HG02798 (cell line): ENCODE measurements around the gene C3orf20.
"Not testable (repeated sequence)": the region's sequence is repeated elsewhere in the genome, so short reads cannot be mapped to it uniquely, and the experiment has no call there.

Experiments
- ATAC-seq: cut with Tn5 transposase; IDR thresholded peaks from one replicate; pipeline ENCODE4 v1.9.1; 2021; ENCODE audit warnings: mild to moderate bottlenecking; ENCODE audit not compliant: unreplicated experiment, poor library complexity

Gene C3orf20

DNA sequence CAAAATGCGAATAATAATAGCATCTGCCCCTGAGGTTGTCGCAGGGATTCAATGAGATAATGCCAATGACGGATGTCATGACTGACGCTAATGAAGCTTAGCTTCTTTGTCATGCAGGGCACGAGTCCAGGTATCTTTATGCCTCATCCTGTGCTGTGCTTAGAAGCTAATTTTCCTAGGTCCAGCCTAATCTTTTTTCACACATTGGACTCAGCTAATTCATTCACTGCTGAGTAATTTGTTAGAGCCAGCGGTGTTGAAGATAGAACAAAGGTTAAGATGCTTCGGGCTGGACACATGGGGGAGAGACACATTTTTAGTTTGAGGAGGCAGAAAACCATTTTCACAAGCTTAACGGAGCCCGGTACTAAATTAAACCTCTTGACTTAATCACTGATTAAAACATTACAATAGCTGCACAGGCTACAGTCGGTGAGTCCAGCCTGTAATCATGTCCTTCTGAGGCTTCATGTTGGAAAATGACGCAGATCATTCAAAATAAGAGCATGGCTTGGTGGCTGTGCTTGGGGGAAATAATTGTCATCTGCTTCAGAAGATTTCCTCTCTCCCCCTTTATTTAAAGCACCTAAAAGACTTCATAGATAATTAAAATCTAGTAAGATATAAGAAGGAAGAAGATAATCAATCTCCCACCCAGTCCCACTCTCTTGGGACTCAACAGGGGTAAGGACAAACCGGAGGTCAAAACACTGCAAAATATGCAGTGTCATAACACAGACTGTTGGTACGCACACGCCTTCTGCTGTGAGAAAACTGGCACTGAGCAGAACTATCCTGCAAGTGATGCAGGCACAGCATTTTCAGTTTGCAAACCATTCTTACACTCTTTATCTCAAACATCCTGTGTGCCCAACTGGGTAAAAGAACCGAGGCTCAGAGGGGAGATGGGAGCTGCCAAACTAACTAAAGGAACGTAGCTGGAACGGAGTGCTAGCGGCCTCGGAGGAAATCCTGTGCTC lies 26.7 kb upstream of the C3orf20 start:
- ATAC-seq: no peak

- no peak for ATAC-seq
These were observed 25.5 kb upstream of the C3orf20 start for GRCh38 chr3:14649466-14649865.

GRCh38 chr3:14650193-14650592 lies 24.7 kb upstream of the C3orf20 start:
- no peak for ATAC-seq

GRCh38 chr3:14651440-14652251 lies 23.3 kb upstream of the C3orf20 start, which contains the start of gene CCDC174:
CCDC174 (plus strand) TSS chr3:14651762; CDS start chr3:14651837, 75 bp downstream.
- ATAC-seq: peak; percentile 99

- ATAC-seq: not testable (repeated sequence)
These were observed 22.5 kb upstream of the C3orf20 start for GRCh38 chr3:14652360-14652907.

DNA sequence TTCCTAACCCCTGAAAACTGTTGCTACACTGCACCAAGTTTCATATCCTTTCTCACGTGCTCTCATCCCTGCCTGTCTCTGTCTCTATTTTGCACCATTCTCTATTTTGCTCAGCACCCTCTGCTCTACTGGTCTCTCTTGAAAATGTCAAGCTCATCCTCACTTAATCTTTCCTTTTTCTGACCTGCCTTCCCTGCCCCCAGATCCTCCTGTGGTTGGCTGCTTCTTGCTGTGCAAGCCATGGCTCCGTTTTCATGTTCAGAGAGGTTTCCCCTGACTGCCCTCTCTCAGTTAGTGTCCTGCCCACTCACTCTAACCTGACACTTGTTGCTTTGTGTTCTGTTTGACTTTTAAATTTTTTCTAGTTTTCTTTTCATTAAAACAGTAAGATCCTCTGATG lies 17.4 kb upstream of the C3orf20 start:
- ATAC-seq: no peak

GRCh38 chr3:14658978-14659377 lies 16.0 kb upstream of the C3orf20 start:
- ATAC-seq: no peak

GRCh38 chr3:14660942-14661341 lies 14.0 kb upstream of the C3orf20 start:
- no peak for ATAC-seq

DNA sequence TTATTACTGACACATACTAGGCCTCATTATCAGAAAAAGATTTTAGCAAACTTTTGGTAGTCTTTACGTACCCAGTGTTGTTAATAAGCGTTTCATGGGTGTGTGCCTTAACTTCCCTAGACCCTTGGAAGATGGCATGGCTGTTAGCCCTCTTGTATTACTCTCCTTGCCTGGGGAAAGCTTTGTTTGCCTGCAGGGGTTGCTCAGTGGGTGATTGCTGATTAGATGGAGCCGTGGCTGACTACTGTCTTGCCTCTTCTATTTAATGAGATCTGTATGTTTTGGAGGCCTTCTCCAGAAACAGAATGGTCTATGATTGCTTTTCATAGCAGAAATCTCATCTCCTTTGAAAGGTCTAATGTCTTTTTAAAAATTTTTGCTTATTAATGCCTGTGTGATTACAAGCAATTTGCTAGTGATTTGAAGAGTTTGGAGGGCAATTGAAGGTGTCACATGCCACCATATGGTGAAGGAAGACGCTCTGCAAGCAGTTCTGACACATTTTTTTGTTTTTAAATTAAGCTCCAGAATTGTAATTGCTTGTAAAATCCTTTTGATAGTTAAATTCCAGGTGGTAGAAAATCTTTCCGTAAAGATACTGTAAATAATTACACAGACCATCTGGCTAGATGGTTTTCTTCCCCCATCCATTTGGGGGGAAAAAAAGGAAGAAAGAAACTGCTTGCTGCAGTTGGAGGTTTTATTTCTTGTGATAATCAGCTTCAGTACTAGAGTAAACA lies 11.4 kb upstream of the C3orf20 start:
- ATAC-seq: no peak

DNA sequence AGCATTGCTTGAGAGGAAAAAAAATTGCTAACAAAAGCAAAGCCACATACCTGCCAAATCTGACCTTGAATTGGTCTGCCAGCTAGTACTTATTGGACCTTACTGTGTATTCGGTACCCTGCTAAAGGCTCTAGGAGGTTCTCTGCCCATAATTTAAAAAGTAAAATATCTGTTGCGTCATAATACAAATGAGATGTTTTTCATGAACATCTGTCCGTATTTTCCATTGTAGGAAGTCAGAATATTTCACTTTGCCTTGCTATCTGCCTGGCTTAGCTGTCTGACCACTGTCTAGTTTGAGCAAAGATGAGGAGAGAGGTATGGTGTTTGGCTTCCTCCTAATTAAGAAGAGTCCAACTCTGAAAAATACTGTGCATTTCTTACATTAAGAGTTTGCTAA lies 10.8 kb upstream of the C3orf20 start:
- no peak for ATAC-seq

DNA sequence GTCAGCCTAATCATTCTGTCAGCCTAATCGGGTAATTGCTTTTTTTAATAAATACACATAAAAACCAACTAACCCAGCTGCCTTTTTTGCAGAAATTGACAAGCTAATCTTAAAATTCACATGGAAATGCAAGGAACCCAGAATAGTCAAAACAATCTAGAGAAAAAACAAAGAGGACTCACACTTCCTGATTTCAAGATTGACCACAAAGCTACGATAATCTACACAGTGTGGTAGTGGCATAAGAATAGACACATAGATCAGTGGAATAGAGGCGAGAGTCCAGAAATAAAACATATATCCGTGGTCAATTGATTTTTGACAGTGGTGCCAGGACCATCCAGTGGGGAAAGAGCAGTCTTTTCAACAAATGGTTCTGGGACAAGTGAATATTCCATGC lies 2.4 kb upstream of the C3orf20 start:
- ATAC-seq: no peak

DNA sequence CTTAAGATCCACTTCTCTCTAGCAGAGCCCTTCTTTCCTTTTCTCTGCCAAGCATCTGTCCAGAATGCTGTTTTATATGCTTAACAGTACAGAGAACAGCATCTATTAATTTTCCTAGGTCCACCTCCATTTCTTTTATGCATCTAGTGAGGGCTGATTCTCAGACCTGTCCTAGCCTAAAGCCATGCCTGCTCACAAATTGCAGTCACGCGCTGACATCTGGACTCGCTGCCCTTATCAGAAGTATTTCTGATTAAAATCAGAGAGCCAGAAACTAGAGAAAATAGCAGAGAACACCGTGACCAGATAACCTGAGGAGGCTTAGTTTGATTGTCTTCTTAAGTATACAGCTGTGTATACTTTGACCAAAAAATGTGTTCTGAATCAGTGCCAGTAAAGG lies 1.9 kb downstream of the C3orf20 start:
- no peak for ATAC-seq

- ATAC-seq: no peak
These were observed 3.1 kb downstream of the C3orf20 start for GRCh38 chr3:14678015-14678503.

- ATAC-seq: no peak
These were observed 5.2 kb downstream of the C3orf20 start for GRCh38 chr3:14680115-14680514.

DNA sequence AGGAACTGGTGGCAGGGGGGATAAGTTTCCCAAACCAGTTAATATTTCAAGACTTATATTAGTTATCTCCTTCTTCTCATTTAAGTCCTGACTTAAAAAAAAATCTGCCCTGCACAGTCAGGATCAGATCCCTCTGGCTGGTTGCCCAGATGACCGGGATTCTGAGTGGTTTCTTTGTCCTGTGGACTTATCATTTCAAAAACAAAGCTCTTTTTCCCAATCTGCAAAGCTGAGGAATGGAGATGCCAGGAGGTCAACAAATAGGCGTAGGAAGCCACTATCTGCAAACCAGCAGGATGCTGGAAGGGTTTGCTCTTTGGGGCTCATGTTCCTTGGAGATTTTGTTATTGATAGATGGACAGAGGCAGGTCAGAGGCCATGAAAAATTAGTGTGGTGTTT lies 5.8 kb downstream of the C3orf20 start:
- ATAC-seq: no peak

- no peak for ATAC-seq
These were observed 9.5 kb downstream of the C3orf20 start for GRCh38 chr3:14684447-14684846.

DNA sequence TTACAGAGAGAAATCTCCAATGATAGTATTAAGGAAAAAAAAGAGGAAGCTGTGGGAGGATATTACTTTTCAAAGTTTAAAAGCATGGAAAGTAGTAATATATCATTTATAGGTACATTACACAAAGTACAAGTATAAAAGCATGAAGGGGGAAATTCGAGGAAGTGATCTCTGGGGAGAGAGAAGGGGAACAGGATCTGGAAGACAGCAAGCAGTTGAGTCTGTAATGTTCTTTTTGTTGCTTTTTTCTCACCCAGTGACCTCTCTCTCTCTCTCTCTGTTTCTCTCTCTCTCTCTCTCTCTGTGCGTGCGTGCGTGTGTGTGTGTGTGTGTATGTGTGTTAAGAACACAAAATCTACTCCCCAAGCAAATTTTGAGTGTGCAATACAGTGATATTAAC lies 10.2 kb downstream of the C3orf20 start:
- no peak for ATAC-seq

GRCh38 chr3:14687360-14687759 lies 12.4 kb downstream of the C3orf20 start:
- peak; percentile 37 for ATAC-seq

- ATAC-seq: peak; percentile 42
These were observed 13.6 kb downstream of the C3orf20 start for GRCh38 chr3:14688525-14688924.
